ENCODE measurements around the gene QRICH2.

QRICH2 gene

DNA sequence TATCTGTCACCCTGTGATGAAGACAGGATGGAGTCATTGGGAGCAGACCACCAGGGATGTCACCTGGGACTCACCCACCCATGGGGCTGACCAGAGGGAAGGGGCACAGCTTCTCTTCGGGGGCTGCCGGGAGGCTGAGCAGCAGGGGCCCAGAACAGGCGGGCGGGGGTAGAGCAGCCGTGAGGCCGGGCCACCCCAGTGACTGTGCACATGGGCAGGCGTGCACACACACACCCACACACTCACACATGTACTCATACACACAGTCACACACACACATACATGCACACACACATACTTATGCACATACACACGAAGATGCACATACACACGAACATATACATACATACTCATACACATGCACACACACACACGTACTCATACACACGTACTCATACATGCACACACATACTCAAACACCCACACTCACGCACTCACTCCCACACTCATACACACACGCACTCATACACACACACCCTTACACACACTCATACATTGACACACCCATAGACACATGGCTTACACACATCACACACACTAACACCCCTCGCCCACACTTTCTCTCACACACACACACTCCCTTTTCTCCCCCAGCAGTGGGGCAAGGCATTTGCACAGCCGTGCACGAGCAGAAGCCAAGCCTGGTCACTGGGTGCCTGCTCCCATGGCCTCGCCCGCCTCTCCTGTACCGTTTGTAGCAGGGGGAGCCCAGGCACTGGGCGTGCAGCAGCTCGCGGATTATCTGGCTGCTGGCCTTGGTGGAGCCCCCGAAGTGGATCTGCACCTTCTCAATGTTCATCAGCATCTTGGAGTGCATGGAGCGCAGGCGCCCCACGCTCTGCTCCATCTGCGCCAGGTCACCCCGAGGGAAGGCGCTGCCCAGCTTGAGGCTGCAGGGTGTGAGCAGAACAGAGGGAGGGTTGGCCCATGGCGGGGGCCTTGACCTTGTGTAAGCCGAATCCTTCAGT lies 30.5 kb downstream of the QRICH2 start:
- DNase-seq: no peak

- DNase-seq: no peak
Observed at GRCh38 chr17:76276461-76277299, 31.4 kb downstream of the QRICH2 start.

DNA sequence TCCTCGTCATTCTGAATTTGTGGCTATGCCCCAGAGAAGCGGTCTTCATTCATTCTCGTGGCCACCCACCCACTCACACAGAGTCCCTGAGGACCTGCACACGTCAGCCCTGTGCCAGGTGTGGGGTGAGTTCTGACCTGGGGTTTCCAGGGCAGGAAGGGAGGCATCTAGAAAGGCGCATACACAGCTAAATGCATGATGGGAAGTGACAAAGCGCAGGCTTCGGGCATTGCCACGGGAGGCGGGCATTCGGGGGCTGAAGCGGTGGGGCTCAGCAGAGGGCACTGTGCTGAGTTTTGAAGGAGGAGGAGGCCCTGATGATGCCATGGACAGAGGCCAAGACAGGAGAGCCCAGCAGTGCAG lies 32.0 kb downstream of the QRICH2 start:
- no peak for DNase-seq

- no peak for DNase-seq
Observed at GRCh38 chr17:76275382-76276068, 32.6 kb downstream of the QRICH2 start.

DNA sequence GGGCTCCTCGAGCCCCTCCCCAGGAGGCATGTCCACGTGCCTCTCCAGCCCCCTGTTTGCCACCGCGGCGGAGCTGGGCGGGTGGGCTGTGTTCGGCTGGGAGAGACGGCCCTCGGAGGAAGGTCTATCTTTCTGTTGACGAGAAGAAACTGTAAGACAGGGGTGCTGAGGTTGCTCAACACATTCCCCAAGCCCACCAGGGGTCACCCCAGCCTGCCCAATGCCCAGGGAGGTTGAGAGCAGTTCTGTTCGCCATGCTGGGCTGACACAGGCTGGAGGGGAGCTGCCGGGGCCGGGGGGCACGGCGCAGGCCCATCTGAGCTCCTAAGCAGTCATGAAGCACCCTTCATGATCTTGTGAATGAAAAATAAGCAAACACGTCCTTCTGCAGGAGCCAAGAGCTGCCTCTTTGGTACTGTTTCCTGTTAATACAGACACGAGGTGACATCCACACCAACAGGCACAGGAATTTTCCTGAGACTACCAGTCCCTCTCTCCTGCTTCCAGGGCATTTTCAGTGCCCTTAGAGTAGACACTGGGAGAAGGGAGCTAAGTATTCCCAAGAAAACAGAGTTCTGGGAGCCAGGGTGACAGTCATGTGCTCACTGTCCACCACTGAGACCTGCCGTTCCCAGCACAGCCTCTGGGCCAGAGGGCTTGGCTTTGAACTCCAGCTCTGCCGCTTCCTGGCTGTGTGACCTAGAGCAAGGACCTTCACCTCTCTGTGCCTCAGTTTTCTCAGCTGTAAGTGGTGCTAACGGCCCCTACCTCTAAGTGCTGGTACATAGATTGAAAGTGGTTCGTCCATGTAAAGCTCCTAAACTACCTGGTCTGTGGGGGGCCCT lies 33.7 kb downstream of the QRICH2 start:
- DNase-seq: no peak

- no peak for DNase-seq
Observed at GRCh38 chr17:76273445-76274111, 34.5 kb downstream of the QRICH2 start.

DNA sequence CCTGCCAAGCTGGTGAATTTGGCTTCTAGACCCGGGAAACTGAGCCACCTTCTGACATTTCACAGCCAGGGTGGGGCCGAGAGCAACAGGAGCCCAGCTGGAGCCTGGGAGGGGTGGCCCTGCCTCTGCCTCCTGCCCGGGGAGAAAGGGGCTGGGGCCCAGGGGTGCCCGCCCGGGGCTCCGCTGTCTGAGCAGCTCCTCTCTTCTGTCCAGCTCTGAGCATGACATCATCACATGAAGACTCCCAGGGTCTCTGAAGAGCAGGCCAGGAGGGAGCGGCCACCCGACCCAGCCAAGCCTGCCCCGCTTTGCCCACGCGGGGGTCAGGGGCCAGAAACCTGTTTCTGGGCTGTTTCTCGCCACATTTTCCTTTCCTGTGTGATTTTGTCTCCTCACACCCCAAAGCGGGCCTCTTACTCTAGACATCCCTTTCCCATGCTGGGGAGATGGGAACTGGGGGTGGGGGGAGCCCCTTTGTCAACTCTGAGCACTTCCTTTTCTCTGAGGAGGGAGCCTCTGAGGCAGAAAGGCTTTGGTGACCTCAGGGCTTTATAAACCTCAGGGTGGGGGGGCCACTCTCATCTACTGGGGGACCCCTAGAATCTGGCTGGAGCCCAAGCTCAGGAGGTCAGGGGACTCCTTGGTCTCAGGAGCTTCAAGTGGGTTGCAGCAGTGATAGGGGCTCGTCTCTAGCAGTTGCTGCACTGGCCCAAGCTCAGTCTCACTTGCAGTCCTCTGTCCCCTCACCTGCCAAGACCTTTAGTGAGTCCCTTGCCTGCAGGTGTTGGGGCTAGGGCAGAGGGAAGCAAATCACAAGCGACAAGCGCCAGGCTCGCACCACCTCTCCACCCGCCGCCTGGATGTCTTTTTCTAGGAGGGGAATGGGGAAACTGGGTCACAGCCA lies 35.3 kb downstream of the QRICH2 start:
- peak; percentile 45 for DNase-seq

- DNase-seq: peak; percentile 80
Observed at GRCh38 chr17:76271669-76272540, 36.2 kb downstream of the QRICH2 start.

DNA sequence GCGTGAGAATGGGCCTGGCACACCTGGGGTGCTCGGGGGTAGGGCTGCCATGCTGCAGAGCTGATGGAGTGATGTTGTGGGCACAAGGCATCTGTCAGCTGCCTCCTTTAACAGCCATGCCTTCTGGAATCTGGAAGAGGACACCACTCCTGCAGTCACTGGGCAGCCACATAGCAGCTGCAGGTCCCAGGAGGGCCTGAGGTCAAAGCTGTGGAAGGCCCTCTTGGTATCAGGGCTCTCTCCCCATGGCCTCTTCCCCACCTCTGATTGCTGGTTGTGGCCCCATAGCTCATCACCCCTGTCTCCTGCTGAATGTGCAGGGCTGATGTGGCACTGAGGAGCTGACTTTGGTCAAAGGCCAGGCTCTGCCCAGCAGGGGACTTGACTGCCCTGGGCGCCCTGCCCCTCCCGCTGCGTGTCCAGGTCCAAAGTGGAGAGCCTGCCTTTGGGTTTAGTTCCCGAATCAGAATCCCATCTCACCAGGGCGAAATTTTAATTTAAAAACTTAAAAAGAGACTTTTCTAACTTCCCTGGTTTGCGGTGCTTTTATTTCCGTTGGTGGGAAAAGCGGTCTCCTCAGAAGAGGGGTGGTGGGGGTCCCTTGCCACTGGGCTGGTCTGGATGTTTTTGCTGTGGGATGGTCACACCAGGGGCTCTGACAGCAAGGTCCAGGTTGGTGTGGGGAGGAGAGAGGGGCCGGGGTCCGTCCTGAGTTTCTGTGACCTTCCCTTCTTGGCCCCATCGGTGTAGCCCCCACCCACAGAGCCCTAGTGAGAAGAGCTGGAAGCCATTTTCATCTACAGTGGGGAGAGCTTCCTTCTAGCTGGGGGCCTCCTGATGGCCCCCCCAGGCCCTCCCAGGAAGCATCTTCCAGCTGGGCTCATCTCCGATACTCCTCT lies 37.1 kb downstream of the QRICH2 start:
- DNase-seq: no peak

DNA sequence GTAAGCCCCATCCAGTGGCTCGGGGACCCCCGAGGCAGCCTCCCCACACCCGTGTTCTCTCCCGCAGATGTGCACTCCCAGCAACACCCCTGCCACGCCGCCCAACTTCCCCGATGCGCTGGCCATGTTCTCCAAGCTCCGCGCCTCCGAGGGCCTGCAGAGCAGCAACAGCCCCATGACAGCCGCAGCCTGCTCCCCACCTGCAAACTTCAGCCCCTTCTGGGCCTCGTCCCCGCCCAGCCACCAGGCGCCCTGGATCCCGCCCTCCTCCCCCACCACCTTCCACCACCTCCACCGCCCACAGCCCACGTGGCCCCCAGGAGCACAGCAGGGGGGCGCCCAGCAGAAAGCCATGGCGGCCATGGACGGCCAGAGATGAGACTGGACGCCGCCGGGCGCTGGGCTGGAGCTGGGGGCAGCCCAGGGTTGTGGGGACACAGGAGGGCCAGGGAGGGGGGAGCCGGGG lies 37.9 kb downstream of the QRICH2 start:
- DNase-seq: peak; percentile 37

- DNase-seq: no peak
Observed at GRCh38 chr17:76268991-76269981, 38.8 kb downstream of the QRICH2 start.

GRCh38 chr17:76268015-76268749 lies 39.9 kb downstream of the QRICH2 start:
- DNase-seq: peak; percentile 79

DNA sequence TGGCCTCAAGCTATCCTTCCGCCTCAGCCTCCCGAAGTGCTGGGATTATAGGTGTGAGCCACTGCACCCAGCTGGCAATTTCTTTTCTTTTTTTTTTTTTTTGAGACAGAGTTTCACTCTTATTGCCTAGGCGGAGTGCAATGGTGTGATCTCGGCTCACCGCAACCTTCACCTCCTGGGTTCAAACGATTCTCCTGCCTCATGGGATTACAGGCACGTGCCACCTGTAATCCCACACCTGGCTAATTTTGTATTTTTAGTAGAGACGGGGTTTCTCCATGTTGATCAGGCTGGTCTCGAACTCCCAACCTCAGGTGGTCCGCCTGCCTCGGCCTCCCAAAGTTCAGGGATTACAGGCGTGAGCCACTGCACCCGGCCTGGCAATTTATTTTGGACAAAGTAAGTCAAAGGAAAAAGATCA lies 40.5 kb downstream of the QRICH2 start:
- DNase-seq: peak; percentile 41

DNA sequence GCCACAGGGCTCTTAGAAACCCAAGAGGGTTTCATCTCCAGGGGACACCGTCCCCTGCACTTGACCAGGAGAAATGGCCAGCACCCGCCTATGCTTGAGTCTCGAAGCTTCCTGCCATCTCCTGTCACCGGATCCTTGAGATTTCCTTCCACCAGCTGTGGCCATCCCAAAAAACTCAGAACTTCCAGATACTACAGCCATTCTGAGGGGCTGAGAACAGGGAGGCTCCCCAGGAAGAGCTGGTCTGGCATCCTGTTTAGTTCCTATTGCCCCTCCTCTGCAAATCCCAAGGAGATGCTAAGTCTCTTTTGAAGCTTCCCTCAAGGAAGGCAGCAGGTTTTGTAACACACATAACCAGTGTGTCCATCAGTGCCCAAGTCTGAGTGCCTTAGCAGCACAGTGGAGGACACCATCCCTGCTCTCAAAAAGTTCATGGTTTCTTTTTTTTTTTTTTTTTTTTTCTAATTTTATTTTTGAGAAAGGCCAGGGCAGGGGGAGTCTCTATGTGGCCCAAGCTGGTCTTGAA lies 41.0 kb downstream of the QRICH2 start:
- no peak for DNase-seq

DNA sequence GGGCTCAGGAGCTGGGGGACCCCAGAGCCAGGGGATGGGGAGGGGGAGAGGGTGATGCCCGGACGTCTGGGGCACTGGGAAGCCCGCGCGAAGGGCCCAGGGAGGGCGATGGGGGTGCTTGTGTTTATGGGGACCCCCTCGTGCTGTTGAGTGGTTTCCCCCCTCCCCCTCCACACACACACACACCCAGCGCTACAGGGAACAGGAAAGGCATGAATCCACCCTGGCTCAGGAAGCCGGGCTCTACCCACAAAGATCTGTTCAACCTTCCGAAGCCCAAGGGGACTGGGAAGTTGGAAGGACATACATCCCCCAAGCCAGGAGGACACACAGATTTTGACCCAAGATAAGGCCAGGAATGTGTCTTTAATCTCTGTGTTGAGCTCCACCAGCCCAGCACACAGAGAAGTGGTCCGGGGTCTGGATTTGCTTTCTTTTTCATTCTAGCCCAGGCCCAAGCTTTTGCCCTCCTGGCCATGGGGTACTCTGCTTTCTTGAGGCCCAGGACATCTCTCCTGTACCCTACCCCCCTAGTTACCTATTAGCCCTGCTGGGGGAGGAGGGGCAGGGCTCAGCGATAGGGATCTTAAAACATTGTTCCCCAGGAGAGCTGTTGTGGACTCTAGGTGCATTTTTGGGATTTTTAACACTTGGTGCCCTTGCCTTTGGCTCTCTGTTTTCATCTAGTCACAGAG lies 41.7 kb downstream of the QRICH2 start:
- DNase-seq: peak; percentile 42

Measured in CD4-positive, alpha-beta T cell treated with Interleukin-12 subunit alpha and Interleukin-12 subunit beta, for 1 hour (primary cell).